T follicular helper cell (primary cell): ENCODE measurements around the gene TMBIM1.

ENCODE experiments used
- DNase-seq: peaks from one replicate; pipeline ENCODE4 v3.0.0-alpha.2; 2020; ENCODE audit warnings: low read depth
- total RNA-seq, 2 experiments: gene quantifications; one replicate each; lab custom pipeline; 2026; lab: John Stamatoyannopoulos, UW

TMBIM1 gene, protein sequence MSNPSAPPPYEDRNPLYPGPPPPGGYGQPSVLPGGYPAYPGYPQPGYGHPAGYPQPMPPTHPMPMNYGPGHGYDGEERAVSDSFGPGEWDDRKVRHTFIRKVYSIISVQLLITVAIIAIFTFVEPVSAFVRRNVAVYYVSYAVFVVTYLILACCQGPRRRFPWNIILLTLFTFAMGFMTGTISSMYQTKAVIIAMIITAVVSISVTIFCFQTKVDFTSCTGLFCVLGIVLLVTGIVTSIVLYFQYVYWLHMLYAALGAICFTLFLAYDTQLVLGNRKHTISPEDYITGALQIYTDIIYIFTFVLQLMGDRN
- total RNA-seq, result 104 to 247 reads per million in 2 experiments

DNA sequence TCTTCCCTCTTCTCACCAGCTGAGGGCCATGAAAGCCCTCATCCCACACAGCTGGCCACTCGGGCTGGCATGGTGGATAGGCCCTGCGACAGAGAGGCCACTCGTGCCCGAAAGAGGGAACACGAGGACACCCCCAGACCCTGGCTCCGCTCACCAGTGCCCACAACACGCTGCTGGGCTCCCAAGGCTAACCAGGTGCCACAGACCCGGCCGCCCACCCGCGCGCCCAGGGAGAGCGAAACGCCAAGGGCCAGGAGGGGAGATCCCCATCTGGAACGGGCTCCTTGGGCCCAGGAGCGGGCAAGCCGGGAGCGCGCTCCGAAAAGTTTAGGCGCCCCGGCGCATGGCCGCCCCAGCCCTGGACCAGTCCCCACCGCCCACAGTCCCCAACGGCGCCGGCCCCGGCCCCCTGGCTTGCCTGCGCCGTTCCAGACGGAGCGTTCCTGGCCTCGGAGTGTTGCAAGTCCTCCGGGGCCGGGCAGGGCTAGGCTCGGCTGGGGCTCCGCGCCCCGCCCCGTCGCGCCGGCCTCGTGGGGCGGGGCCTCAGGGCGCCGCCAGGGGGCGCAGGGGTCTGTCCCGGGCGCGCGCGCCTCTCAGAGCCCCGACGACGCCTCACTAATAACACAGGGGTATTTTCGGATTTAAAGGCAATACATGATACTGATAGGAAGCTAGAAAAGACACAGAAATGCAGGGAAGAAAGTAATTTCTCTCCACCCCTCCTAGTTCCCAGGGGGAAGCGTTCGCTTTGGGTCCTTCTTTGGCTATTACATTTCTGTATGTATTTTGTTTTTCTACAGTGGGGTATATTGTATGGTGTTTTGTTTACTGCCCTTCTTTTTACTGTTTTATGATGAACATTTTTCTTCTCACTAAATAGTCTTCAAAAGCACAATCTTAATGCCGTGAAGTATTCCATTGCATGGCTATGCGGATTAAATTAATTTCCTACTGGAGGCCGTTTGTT, at the start of gene TMBIM1:
Gene TMBIM1, minus strand, starts transcription at position 456 of the 967 bp plus-strand sequence. CDS start 10,362 bp downstream, outside the sequence.
- DNase-seq, result peak; percentile 69

DNA sequence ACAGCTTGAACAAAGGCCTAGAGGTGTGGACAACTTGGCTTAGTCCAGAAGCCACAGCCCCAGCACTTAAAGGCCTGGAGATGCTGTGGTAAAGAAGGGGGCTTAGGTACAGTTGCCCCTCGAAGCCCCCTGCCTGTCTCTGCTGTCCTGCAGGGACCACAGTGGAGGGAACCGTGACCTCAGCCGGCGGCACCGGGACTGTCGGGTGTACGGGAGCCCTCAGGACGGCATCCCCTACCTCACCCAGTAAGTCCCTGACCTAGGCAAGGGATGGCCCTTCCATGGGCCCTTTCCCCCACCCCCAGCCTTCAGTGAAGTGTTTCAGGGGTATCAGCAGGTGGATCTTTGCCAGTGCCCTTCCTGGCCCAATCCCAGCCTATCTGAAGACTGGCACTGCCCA, 49.1 kb upstream of the TMBIM1 start:
- no peak for DNase-seq

DNA sequence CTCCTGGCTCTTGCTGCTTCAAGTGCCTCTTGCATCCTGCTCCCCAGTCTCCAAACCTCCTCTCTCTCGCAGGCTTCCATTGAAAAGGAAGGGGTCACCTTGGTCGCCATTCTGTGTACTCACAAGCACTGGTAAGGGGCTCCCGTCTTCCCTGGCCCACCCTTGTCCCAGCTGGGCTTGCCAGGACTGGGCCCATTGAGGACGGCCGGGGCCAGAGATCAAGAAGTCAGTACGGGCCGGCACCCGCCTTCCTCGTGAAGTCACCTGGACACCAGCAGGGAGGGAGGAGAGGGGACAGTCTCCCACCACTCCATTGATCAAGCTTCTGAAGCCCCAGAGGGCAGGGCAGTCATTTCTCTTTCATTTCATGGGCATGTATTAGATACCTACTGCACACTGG, 48.4 kb upstream of the TMBIM1 start:
- no peak for DNase-seq

DNA sequence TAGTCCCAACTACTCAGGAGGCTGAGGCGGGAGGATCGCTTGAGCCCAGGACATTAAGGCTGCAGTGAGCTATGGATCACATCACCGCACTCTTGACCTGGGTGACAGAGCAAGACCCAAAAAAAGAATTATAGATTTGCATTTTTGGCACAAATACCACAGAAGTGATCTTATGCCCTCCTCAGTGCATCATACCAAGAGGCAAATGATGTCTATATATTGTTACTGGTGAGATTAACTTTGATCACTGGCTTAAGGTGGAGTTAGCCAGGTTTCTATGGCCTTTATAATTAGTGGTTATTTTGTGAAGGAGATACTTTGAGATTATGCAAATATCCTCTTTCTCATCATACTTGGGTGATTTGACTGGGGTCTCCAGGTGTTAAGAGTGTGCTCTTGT, 42.2 kb upstream of the TMBIM1 start:
- no peak for DNase-seq

DNA sequence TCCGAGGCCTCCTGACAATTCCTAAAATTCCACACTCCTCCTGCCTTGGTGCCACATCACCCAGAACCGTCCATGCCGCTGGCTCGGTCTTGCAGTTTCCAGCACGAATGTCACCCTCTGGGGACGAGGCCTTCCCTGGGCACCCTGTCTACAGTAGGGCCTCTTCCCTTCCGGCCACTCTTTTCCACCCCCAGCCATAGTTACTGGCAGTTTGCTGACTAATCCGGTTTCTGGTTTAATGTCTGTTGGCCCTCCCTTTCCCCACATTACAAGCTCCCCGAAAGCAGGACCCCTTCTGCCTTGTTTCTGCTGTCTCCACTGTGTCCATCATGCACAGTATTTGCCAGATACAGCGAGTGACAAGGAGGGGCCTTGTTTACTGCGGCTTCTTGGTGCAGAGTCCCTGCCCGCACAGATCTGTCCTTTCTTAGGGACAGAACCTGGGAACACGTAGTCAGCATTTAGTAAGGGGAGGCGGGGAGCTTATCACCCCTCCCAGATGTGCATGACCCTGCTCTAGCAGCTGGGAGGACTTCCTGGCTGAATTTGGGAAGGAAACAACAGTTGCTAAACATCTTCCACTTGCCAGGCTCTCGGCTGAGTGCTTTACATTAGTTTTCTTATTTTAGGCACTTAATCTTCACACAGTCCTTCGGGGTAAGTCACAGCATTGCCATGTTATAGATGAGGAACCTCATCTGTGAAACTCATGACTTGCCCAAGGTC, 40.8 kb upstream of the TMBIM1 start:
- DNase-seq, result no peak

DNA sequence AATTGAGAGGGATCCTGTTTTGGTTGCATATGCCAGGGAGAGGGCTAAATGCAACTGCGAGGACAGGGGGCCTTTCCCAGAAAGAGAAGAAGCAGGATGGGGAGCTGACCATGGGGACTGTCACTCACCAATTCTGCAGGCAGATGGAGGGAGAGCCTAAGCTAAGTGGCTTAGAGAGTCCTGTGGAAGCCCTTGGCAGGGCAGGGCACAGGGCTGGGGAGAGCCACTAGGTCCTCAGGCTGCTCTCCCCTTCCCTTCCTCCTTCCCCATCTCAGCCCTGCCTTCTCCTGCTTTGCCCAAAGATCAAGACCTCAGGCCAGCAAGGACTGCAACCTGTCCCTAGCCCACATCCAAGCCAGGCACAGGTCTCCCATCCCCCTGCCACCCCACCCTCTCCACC, 40.0 kb upstream of the TMBIM1 start:
- DNase-seq, result no peak

DNA sequence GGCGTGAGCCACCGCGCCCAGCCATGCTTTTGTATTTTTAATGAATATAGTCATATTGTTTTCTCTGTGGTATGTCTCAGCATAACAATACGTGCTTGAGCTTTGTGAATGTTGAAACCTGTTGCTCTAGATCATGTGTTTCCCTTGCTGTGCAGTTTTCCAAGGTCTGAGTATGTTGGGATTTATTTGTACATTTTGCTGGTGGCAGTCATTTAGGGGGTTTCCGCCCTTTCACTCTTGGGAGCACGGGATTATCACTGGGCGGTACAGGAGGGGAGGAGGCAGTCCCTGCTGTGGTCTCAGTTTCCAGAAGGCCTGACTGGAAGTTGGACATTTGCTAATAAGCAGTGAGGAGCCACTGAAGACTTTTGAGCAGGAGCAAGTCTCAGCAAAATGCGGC, 39.4 kb upstream of the TMBIM1 start:
- no peak for DNase-seq

DNA sequence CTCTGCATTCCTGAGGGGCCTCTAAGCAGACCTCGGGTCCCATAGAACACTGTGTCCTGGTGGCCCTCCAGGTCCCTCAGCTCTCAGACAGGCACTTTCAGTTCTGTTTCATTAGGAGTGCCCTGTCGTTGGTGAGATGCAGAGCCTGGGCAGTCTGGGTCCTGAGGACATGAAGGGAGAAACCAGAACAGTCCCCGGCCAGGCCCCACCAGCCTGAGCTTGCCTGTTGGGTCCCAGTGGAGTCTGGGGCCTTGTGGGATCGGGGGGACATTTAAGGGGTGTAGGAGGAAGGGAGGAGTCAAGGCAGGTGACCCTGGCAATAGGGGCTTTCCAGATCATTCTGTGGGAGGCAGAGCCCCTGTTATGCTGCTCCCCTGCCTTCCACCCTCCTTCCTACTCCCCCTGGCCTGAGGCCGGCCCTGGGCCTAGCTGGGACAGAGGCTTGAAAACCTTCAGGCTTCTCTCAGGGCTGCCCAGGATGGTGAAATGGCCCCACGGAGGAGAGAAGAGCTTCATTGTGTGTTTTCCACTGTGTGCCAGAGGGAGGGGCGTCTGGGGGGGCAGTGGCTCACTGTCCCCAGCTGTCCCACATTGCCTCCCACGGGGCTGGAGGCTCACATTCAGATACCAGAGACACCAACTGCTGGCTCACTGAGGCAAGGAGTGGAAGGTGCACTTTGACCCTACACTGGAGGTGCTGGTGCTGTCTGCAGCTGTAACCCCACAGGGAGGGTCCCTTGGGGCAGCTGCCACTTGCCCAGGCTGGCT, 37.7 kb upstream of the TMBIM1 start:
- no peak for DNase-seq

DNA sequence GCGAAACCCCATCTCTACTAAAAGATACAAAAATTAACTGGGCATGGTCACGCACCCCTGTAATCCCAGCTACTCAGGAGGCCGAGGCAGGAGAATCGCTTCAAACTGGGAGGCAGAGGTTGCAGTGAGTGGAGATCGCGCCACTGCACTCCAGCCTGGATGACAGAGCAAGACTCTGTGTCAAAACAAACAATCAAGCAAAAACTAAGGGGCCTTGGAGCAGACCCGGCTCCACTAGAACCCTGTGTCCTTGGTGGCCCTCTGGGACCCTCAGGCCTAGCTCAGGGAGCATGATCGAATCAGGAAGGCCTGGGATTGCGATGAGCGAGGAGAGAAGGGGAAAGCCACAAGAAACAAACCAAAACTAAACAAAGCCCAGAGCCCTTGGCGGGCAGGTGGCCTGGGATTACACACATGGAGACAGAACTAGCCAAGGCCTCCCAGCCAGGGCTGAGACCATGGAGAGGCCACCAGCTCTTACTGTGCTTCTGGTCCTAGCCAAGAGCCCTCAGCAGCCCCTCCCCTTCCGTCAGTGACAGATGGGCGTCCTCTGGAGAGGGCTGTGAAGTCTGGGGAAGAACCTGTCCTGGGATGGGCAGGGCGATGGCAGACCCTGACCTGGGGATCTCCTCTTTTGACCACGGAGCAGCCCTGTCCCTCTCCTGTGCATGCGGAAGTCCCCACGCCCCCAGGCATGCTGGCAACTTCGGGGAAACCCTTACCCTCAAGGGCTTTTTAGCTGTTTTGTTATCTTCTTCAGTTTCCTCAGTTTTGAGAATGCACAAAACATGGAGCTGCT, 36.9 kb upstream of the TMBIM1 start:
- DNase-seq, result no peak

DNA sequence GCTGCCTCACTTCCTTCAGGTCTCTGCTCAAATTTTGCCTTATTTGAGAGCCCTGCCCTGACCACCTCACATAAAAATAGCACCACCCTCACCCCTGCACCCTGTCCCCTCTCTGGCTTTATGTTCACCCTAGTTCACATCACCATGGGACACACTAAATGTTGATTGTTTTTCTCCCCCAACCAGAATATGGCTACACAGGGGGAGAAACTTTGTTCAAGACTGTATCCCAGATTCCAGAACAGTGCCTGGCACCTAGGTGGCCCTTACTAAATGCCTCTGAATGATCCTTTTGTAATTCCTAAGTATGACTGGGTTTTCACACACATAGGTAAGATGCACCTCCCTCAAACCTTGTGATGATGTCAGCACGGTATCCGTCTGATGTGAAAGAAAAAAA, 36.0 kb upstream of the TMBIM1 start:
- DNase-seq, result no peak

DNA sequence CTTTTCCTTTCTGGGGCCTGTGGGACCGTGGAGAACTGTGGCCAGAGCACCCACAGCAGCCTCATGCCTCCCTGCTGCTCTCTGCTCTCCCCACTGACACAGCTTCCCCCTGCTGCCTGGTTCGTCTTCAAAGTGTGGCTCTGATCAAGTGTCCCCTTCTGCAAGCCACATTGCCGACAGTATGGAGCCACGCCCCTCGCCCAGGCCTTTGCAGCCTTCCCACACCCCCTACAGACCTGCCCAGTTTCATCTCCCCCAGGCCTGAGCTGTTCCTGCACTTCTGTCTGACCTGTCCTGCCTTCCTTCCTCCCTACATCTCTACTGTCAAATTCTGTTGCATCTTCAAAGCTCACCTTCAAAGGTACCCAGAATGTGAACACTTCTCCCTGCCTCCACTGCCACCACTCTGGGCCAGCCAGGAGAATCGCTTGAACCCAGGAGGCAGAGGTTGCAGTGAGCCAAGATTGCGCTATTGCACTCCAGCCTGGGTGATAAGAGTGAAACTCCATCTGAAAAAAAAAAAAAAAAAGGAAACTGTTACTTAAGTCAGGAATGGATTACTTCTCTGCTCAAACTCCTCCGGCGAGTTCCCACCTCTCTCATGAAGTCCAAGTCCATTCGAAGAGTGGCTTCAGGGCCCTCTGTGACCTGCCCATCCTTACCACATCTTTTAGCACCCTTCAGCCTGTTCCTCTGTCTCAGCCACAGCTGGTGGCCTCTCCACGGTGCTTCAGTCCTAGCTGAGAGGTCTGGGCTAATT, 35.3 kb upstream of the TMBIM1 start:
- DNase-seq, result no peak

DNA sequence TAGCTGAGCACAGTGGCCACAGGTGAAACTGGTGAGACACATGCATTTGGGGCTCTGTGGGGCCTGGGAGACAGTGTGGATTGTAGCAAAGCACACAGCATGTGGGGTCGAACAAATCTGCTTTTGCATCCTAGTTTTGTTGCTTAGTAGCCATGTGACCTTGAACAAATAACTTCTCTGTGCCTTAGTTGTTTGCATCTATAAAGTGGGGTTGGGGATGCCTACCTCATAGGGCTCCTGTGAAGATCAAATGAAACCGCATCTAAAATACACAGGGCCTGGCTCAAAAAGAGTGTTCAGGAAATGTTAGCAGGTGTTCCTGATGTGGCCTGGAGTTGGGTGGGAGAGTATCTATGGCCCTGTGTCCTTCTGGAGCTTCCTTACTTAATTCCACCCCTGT, 34.0 kb upstream of the TMBIM1 start:
- no peak for DNase-seq

DNA sequence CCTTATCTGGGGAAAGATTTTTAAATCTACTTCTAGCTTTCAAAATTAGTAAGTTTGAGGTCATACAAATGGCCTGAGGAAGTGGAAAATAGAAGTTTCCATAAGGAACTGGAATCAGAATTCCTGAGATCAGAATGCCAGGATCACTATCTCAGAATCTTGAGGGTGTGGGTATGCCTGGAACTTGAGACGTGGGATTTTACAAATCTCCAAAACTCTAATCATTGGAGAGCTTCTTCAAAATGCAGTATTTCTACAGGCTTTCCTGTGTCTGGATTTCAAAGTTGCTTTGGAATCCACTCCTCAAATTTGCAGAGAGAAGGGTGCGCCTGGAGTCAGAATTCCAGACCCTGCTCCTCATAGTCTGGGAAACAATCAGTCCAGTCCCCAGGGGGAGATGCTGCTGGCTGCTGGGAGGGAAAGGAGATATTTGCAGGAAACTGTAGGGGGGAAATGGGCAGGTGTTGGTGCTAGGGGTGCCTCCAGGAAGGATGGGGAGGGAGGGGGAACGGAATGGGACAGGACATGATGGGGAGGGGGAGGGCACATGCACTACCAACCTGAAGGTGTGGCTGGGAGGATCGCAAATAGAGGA, 33.4 kb upstream of the TMBIM1 start:
- no peak for DNase-seq

DNA sequence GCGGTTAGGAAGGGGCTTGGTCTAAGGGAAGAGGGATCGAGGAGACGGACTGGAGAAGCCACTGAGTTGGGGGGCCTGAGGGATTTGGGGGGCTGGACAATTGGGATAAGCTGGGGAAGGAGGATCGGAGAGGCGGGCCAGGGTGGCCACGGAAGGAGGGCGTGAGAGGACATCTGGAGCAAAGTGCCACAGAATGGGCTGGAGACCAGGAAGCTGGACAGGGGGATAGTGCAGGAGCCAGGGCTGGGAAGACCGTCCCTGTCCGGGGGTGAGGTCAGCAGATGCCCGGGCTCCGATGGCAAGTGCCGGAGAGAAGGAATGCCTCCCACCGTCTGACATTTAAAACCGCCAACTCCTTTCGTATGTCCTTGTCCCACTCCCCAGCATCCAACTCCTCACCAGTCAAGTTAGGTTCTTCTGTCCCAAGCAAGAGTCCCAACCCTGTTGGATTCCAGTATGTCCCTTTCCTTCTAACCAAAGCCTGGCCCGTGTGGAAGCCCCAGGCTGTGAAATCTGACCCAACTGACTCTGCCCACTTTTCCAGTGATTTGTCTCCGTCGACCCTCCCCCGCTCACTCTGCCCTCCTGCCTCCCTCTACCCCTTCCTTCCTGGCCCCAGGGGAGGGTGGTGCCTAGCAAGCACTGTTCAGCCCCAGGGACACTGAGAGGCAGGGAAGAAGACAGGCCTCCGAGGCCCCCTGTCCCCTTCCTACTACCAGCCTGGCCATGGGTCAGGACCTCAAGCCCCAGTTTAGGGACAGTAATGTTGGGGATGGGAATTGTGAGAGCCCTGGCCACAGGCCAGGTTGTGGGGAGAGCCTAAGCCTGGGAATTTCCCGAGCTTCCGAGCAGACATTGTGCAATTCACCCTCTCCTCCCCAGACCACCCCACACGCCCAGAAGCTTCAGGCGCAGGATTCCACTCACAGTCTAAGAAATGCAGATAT, 31.5 kb upstream of the TMBIM1 start:
- DNase-seq, result no peak

DNA sequence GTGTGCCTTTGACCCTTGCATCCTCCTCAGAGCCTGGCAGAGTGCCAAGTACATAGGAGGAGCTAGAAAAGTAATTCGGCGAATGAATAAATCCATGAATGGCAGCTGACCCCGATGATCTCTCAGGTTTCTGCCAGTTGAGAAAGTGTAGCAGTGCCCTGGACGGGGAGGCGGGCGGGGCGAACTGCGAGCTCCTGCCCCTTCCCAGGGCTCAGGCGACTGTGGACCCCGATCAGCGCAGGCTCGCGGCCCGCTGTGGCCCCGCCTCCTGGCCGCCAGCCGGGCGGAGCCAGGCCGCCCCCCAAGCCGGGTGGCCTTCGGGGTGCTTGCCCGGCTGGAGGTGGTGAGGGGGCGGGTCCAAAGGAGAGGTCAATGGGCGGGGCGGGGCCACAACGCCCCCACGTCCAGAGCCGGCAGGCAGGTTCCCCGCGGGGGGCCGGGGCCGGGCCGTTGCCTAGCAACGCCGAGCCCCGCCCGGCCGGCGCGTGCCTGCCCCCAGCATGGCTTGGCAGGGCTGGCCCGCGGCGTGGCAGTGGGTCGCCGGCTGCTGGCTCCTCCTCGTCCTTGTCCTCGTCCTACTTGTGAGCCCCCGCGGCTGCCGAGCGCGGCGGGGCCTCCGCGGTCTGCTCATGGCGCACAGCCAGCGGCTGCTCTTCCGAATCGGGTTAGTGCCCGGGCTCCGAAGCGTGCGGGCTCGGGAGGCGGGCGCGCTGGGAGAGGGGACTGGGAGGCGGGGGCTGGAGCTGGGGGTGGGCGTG, 30.6 kb upstream of the TMBIM1 start:
- DNase-seq, result peak; percentile 17

DNA sequence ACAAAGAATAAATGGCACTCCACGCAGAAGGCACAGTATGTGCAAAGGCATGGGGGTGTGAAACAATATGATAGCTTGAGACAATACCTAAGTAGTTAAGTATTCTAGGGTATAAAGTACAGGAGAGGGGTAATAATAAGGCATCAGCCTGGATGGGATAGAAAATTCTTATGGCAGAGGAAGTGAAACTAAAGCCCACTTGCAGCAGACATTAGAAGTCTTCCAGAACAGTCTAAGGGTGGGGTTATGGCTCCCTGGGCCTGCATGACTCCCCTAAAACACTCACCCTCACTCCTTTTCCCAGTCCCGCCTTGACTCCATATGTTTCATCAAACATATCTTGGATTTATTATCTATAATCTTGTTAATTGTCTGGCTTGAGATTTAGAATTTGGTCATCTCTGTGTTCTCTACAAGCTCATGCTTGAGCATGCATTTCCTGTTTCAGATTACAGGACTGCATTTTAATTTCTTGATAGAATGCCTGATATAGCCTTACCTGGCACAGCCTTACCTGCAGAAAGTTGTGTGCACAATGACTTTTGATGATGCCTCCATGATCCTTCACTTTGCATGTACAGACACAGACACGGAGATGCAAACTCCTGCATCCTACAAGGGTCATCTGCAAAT, 28.5 kb upstream of the TMBIM1 start:
- DNase-seq, result no peak

DNA sequence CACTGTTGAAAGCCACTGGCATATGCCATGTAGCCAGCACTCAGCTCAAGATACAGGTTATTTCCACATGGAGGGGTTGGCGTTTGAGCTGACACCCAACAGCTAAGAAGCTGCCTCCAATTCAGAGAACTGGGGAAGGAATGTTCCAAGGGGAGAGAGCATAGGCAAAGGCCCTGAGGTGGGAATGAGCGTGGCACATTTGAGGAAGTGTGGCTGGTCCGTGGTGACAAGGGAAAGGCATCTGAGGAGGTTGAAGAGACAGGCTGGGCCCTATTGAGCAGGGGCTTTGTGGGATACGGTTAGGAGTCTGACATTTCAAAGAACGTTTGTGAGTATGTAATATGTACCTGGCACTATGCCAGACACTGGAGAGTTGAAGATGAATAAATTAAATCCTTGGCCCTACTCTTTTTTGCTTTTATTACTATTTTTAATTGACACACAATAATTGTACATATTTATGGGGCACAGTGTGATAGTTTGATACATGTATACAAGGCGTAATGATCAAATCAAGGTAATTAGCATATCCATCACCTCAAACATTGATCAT, 27.6 kb upstream of the TMBIM1 start:
- DNase-seq, result no peak
